Adrenal gland (tissue), 12 donors: Measurements from ENCODE around the gene FGA. TPM values are rescaled to one million over a fixed set of nuclear protein-coding genes. Genes with fewer than 3 reads are reported as not detected.
A peak's percentile ranks its signal among the peaks of the same experiment; 100 is the strongest.

Experiments
- DNase-seq, 7 donors: peaks; one replicate each; pipeline ENCODE4 v3.0.0-alpha.2; 2019 to 2020
- H3K27ac ChIP-seq, 5 donors: fragments of 200-600 bp; sonication (generic) in 4 of 5; 1 replicate in 3 of 5; 2 replicates in 2 of 5; pipeline versions ENCODE4 v1.5.1 to v1.8.0; 2016 to 2020; ENCODE audit warnings: mild to moderate bottlenecking in 1 of 5
- H3K27me3 ChIP-seq: fragments of 200-600 bp; 2 replicates; pipeline ENCODE4 v1.8.0; 2021
- H3K36me3 ChIP-seq, 2 donors: fragments of 200-600 bp; replicated peaks in 1 of 2; 1 replicate in 1 of 2; 2 replicates in 1 of 2; pipeline versions ENCODE4 v1.5.1 to v1.8.0; 2018 to 2022
- H3K4me1 ChIP-seq, 2 donors: fragments of 200-600 bp; replicated peaks in 1 of 2; 1 replicate in 1 of 2; 2 replicates in 1 of 2; pipeline versions ENCODE4 v1.5.1 to v1.8.0; 2018 to 2021
- H3K4me3 ChIP-seq, 4 donors: fragments of 200-600 bp; sonication (generic) in 3 of 4; one replicate each; pipeline ENCODE4 v1.5.1; 2016 to 2018
- H3K9me3 ChIP-seq, 3 donors: fragments of 200-600 bp; sonication (generic) in 1 of 3; replicated peaks in 1 of 3; 1 replicate in 2 of 3; 2 replicates in 1 of 3; pipeline versions ENCODE4 v1.5.1 to v1.8.0; 2016 to 2021
- POLR2A ChIP-seq, 2 donors: fragments of 450-650 bp; IDR thresholded peaks; one replicate each; pipeline ENCODE4 v1.6.1; 2017; ENCODE audit warnings: antibody characterized with exemption in 2 of 2, mild to moderate bottlenecking in 2 of 2, moderate library complexity in 1 of 2
- WGBS, 4 donors: extraction: QIAGEN DNeasy Blood & Tissue Kit in 2 of 4; methylation state at CpG; one replicate each; pipeline versions ENCODE4 v1.1.5 to v1.1.7; 2013 to 2017; 5-methylcytosine and 5-hydroxymethylcytosine counted together
- intact Hi-C, 2 donors: fragments of 100-400 bp; cut with DNase I; formaldehyde crosslinking; loops; one replicate each; pipeline versions ENCODE4 v1.14.1 to v1.15.0; 2022 to 2023
- polyA plus RNA-seq, 3 donors: library from polyadenylated mRNA; stranded (reverse); fragments of 200-250 nt in 2 of 3; fragments of 350-450 nt in 1 of 3; fragmentation: Illumina TruSeq in 1 of 3; extraction: RNeasy Lipid Tissue Mini Kit (QIAGEN cat#74804) in 1 of 3; gene quantifications; one replicate each; pipeline ENCODE4 v1.2.3, GENCODE V29; 2013 to 2014
- total RNA-seq, 9 donors: library from RNA; depleted of rRNA in 4 of 9; stranded (reverse); fragments of >200 nt in 4 of 9; fragments of 120-200 nt in 1 of 9; fragmentation: NEBNext Ultra II Directional in 1 of 9; extraction: Animal tissue kit (Norgen Biotek cat#: 25700) in 1 of 9; gene quantifications; one replicate each; pipeline versions ENCODE4 v1.1.0 to v1.2.4, GENCODE V29; 2013 to 2023
- TF ChIP-seq, protein P1 (sequence below), 6 experiments: fragments of 450-650 bp in 4 of 6; fragments of 200-600 bp in 2 of 6; sonication (generic) in 1 of 6; IDR thresholded peaks; 1 replicate in 5 of 6; 2 replicates in 1 of 6; pipeline versions ENCODE4 v1.5.1 to v1.8.0; 2016 to 2021; ENCODE audit warnings: antibody characterized with exemption in 6 of 6, mild to moderate bottlenecking in 2 of 6, moderate library complexity in 1 of 6
- donor health status: healthy with polysubstance abuse.
- donor health status: Bipolar disorder and iron deficiency.
- donor health status: DM: yes; HTN: yes; CAD: no.
- donor health status: DM: no; HTN: no; CAD: no.
- donor health status: DM: no; HTN: no; CAD: no.
- donor health status: DM: yes; HTN: yes; CAD: no.

The FGA gene
- total and polyA plus RNA-seq, 12 donors, result 0.03 to 4.9 (median 0.72) TPM; not detected in 3

DNA sequence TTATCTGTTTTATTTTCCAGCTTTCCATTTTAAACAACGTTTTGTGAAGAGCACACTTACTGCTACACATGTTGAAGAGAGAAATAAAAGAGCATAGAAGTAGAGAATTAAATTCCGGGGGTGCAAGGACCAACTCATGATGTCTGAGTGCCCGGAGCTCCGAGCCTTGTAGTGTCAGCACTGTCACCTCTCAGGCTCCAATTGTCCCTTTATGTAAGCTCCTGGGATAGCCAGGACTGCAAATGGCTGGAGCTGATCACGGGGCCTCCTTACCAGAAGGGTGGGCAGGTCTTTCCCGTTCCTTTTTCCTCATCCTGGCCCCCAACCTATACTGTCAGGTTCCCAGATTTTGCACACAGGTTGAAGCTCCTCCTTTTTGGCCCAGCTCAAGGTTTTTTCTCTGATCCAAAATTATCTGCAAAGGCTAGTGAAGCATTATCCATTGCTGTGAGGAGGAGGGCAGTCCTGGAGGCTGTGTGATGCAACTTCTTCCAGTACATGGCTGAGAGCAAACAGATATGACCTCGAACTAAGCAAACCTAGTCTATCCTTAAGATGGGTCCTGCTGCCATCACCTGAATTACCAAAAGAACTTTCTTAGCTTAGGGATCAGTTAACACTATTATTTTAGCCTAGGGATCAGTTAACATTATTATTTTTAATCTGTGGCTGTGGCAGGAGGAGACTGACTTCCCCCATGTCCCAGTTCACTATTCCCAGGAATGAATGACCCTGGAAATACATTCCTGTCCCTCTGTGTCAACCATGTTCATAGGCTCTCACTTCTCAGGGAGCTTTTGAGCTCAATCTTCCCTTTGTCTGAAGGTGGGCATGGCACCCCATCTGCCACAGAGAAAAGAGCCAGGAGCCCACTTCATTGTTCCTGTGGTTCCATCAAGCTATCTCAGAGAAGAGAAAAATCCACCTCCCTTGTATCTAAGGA lies 22.2 kb upstream of the FGA start, which contains the start of gene FGG:
Gene FGG (minus strand): TSS at position 185 of the 943 bp plus-strand sequence. CDS start 47 bp downstream, at position 138.
- Histone ChIP-seq H3K27me3 (no peaks in the 10 kb centered on the region), H3K27ac (no peak within 1 kb of the TSS), H3K36me3 (no peaks in the 10 kb centered on the region), H3K9me3 (no peaks in the 10 kb centered on the region), H3K4me1 (no peaks in the 10 kb centered on the region), H3K4me3 (no peak within 1 kb of the TSS)
- TF ChIP-seq, protein P1, sequence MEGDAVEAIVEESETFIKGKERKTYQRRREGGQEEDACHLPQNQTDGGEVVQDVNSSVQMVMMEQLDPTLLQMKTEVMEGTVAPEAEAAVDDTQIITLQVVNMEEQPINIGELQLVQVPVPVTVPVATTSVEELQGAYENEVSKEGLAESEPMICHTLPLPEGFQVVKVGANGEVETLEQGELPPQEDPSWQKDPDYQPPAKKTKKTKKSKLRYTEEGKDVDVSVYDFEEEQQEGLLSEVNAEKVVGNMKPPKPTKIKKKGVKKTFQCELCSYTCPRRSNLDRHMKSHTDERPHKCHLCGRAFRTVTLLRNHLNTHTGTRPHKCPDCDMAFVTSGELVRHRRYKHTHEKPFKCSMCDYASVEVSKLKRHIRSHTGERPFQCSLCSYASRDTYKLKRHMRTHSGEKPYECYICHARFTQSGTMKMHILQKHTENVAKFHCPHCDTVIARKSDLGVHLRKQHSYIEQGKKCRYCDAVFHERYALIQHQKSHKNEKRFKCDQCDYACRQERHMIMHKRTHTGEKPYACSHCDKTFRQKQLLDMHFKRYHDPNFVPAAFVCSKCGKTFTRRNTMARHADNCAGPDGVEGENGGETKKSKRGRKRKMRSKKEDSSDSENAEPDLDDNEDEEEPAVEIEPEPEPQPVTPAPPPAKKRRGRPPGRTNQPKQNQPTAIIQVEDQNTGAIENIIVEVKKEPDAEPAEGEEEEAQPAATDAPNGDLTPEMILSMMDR (IDR thresholded peaks at IDR 0.05), result no peak
- no peak for TF ChIP-seq POLR2A (IDR thresholded peaks at IDR 0.05)
- peak in 2 of 7 donors; percentile 13 to 14 for DNase-seq
- intact Hi-C loops, result no loop called here
- 60 to 64% (median 63%) methylated on average over 7 of the region's 7 CpGs for WGBS, 4 donors

DNA sequence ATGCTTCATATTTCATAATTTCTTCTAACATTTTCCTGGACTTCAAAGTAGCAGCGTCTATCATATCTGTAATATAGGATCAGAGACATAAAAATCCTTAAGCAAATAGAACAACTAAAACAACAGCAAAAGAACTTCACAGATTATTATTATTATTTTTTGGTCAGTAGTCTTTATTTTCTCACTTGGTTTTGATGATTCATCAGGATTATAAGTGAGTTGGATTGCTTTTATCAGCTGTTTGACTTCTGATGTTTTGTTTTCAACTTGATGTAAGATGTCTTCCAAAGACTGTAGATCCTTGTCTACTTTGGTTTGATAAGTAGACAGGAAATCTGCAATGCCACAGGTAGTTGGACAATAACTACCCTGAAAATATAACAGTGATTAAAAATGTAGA lies 21.3 kb upstream of the FGA start:
- DNase-seq, result no peak
- Histone ChIP-seq H3K4me1 (no peaks in the 10 kb centered on the region), H3K27ac (no peak overlapping the region), H3K27me3 (no peaks in the 10 kb centered on the region), H3K9me3 (no peaks in the 10 kb centered on the region), H3K4me3 (no peak overlapping the region), H3K36me3 (no peaks in the 10 kb centered on the region)
- WGBS, 4 donors, result 62 to 70% (median 65%) methylated on average over 1 of the region's 1 CpG
- TF ChIP-seq POLR2A (IDR thresholded peaks at IDR 0.05), result no peak
- TF ChIP-seq, protein P1 (IDR thresholded peaks at IDR 0.05), result no peak
- intact Hi-C loops, result no loop called here

DNA sequence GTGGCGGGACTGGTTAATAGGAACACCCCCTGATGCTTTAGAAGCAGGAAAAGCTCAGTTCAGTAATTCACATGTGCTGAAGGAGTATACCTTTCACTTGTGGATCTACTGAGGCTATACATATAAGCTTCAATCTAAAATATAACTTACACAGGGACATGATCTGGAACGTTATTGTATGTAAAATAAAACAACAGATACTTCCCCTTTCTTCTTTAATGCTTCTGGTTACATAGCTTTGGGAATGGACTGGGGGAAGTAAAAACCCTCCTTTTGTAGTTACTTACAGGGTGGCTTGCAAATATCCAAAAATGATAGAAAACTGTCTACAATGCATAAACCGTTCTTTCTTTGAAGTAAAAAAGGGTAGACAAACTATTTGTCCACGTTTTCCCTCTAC lies 20.0 kb upstream of the FGA start:
- no peak for DNase-seq
- 40 to 50% (median 41%) methylated on average over 4 of the region's 4 CpGs for WGBS, 4 donors
- intact Hi-C loops, result no loop called here
- H3K4me1 ChIP-seq, result no peaks in the 10 kb centered on the region
- no peak overlapping the region for H3K27ac ChIP-seq
- TF ChIP-seq, protein P1 (IDR thresholded peaks at IDR 0.05), result no peak
- TF ChIP-seq POLR2A (IDR thresholded peaks at IDR 0.05), result no peak
- H3K4me3 ChIP-seq, result no peak overlapping the region
- H3K9me3 ChIP-seq, result no peaks in the 10 kb centered on the region
- no peaks in the 10 kb centered on the region for H3K27me3 ChIP-seq
- no peaks in the 10 kb centered on the region for H3K36me3 ChIP-seq

DNA sequence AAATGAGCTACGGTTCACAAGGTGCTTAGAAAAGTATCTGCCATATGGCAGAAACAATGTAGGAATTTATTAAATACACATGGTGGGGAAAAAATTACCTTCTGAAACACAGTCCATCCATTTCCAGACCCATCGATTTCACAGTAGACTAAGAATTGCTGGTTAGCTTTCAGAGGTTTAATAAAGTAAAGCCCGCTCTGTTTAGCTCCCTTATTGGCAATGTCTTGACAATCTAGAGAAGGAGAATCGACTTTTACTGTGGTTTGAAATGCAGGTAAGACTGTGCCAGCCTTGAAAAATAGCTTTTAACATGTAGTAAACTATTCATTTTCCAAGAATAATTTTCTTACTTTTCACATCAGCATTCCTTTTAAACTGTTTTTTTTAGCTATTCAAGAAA lies 19.0 kb upstream of the FGA start:
- Histone ChIP-seq H3K27me3 (no peaks in the 10 kb centered on the region), H3K27ac (no peak overlapping the region), H3K9me3 (no peaks in the 10 kb centered on the region), H3K4me3 (no peak overlapping the region), H3K4me1 (no peaks in the 10 kb centered on the region), H3K36me3 (no peaks in the 10 kb centered on the region)
- intact Hi-C loops, result no loop called here
- DNase-seq, result no peak
- 65 to 79% (median 76%) methylated on average over 4 of the region's 4 CpGs for WGBS, 4 donors
- TF ChIP-seq POLR2A (IDR thresholded peaks at IDR 0.05), result no peak
- TF ChIP-seq, protein P1 (IDR thresholded peaks at IDR 0.05), result no peak
